DMS114 treated with DMSO at 0.1 percent for 48 hours (cell line): Measurements from ENCODE around the gene GPR39.

Experiments used
- DNase-seq: peaks from one replicate; lab custom pipeline; 2025; ENCODE audit not compliant: unreplicated experiment; lab: John Stamatoyannopoulos, UW

GPR39 gene

DNA sequence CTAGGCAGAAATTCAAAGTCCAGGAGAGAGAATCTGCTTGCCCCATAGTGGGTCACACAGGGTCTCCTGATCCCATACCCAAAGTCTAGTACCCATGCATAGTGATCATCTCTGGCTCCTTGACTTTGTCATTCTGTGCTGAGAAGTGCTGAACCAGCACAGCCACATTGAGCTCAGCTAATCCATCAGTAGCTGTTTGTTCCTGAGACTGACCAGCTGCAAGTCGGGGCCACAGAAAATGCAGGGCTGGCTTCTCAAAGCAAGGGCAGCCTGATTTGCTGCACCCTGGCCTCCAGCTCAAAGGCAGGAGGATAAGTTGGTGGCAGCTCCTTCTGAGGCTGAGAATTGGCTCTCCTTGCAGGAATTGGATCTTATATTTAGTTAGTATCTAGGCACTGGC, 181.2 kb downstream of the GPR39 start:
- DNase-seq = no peak

DNA sequence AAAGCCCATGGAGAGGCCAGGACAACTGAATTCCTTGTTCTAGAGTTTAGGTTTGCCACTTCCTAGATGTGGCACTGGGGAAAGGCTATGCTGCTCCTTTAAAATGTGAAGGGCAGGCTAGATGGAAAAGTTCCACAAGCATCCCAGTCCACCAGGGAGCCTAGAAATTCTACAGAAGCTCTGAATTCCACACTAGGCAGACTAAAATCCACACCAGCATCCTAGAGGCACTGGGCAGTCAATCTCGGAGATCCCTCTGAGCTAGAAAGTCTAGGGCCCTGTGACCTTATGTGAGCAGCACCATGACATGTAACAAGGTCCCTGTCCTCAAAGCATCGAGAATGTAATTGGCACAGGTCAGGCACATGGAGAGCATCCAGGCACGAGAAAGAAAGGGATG, 181.9 kb downstream of the GPR39 start:
- no peak for DNase-seq

DNA sequence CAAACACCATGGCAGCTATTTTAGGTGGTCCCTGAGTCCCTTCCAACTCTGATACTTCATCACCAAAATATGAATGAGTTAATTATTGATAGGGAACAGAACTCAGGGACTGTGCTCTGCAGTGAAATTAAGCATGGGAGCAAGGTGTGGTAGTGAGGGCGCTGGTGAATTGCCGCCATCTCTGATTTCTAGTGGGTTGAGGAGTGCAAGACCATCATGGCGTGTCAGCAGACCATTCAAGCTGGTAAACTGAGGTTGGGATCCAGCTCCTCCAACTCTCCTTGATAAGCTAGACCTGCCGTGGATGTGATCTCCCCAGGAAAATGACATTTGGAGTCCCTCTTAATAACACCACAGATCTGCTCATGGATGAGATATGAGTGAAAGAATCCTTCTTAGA, 183.0 kb downstream of the GPR39 start:
- no peak for DNase-seq

DNA sequence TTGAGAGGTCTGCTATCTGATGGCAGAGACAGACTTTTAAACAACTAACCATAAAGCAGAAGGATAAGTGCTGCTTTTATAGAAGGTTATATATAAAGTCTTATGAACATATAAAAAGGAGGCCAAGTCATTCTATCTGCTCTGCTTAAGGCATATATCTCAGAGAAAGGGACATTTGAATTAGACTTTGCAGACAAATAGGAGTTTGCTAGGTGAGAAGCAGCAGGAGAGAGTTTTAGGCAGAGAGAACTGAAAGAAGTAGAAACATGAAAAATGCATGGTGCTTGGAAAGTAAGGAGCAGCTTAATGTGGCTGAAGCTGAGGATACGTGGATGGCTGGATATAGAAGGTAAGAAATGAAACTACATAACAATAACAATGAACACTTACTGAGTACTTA, 188.0 kb downstream of the GPR39 start:
- no peak for DNase-seq

DNA sequence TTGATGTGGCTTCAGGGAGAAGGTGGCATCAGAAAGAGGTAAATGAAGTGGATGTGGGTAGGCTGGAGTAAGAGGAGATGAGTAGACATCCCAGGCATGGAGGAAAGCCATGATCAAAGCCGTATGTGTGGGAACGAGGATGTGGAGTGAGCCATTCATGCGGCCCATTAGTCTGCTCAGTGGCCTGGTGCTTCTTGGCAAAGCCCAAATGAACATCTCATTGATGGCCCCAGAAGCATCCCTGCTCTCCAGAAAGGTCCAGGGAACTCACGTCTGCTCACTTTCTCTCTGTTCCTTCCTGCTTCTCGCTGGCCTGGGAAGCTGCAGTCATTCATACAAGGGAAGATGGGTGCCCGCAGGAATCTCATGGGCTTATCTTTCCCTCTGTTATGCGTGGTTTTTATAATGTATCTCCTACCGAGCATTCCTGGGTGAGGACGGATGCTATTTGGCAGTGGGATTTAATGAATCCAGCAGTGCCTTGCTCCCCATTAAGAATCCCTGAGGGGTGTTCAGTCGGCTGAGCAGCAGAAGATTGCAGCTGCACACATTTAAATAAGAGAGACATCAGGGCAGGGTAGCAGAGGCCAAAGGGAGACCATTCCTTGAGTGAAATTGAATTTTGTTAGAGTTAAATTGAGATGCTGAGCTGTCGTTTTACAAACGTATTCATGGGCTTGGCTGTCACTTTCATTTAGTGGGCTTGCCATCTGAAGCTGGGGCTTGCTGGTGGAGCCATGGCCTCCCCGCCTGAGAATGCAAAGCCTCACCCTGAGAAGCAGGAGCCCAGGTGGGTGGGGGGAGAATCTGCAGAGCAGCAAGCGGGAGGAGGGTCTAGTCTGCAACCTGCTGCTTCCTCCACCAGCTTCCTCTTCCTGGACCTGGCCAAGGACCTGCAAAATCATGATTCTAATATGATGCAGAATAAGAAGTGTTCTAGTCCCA, 188.9 kb downstream of the GPR39 start:
- DNase-seq = no peak

DNA sequence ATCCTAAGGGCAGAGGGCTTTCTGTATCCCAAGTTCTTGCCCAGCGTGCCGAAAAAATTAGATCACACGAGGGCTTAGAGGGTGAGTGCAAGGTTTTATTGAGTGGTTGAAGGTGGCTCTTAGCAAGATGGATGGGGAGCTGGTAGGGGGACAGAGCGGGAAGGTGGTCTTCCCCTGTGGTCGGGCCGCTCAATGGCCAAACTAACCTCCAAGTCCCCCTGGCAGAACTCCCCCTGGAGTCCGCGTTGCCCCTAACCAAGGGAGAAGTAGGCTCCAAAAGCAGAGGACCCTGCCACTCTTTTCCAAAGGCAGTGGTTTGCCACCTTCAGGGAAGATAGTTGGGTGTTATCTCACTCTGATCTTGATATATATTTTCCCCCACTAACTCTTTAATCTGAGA, 190.0 kb downstream of the GPR39 start:
- DNase-seq = no peak

DNA sequence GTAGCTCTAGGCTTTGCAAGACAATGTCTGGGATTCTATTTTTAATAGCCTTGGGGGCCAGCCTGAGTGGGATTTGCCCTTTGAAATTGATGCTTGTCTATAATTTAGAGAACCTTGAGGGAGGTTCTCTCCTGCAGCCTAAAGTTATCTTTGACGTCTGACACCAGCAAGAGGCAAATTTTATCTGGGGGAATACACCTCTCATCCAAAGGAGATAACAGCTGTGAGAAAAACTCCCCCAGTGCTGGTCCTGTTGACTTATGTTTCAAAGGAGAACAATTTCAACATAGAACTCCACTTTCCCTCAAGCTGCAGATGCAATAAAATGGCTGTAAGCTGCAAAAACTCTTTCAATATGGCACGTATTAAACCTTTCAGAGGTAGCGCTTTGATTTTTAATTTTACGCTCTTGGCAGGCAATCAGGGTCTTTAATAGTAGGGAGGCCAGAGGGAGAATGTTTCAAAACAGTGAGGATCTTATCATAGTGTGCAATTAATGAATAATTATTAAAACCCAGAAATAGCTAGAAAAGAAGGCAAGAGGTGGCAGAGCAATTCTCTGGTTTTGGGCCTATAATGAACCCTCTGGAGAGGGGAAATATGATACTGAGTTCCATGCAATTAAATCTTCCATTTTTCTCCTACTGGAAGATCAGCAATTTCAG, 191.0 kb downstream of the GPR39 start:
- no peak for DNase-seq

DNA sequence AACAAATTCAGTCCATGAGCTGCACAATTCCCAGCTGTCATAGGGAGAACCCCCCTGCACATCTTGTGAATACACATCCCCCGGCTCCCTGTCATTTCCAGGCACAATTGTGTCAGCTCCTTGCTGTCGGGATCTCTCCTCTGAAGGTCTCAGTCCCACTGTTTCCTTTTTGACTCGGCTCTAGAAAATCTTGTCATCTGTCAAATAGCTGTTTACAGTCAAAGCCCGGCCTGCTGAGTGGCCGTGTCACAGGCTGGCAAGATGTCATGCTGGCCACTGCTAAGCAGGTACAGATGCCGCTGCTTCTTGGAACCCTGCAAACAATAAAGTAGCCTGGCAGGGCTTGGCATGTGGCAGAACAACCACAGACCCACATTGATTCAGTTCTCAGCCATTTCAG, 191.7 kb downstream of the GPR39 start:
- no peak for DNase-seq

DNA sequence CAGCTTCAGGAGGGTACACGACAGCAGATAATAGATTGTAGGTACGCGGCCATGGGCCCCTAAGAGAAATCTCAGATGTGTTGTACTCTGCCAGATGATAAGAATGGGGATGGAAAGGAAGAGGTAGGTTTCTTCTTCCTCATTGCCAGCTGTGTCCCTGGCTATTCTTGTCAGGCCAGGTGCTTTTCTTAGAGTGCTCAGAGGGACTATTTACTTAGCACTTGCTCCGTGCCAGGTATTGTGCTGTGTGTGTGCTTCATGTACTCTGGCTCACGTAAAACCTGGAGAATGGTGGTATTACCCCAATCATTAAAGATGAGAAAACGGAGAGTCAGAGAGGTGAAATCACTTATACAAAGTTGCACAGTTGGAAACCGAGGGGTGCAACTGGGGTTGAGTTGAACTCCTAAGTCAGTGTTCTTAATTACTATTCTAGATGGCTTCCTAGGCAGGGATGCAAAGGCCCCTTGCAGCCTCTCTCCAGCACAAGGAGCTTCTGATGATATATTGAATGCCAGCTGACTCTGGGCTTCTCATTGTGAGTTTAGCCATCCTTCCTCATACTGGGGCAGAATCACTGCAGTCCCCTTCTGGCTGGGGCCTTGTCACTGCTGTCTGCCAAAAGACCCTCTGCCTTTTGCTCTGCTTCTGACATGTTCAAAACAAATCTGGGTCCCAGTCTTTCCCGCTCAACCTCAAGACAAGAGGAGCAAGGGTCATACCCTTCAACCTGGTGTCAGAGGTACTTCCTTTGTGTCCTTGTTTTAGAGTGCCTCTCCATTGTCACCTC, 192.7 kb downstream of the GPR39 start:
- no peak for DNase-seq

DNA sequence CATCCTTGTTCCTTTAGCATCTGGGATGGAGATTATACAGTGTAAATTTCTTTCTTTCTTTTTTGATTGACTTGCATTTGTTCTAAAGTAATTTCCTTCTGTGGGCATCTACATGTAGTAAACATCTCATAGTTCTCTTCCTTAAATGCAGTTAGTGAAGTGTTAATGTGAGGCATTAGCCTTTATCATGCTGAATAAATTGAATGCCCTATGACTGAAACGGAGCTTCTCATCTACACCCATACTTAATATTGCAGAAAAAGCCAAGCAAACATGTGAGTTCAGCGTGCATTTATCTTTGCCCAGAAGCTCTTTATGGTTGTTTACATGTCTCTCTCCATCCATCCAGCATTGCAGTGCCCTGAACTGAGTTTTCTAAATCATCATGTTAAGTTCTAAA, 195.1 kb downstream of the GPR39 start:
- no peak for DNase-seq

DNA sequence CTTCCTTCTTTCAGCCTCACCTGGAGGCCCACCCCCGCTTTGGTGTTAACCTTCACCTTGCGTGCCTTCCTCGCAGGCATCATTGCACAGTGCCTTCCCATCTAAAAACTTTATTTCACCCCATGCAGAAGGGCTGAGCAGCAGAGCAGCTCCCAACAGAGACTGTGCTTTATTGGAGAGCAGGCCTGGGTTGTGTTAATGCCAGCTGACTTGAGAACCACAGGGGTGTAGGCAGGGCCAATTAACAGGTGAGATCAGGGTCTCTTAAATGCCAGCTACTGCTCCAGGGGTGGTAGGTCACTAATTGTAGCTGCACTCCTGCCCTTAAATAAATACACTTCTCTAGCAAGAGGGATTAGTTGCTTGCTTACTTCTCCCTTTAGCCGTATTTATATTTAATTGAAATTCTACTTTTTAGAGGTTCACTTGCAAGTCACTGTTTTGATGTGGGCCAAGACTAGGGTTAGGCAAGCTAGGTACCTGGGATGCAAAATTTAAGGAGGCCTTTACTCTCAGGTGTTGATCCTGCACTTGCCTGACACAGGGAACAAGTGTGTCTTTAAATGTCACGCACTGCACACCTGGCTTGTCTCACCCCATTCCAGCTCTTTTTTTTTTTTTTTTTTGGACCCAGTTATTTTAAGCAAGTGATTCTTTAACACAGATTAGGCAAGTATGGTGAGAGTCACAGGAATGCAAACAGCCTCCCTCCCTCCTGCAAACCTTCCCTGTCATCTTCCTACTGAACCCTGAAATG, 198.9 kb downstream of the GPR39 start:
- no peak for DNase-seq

DNA sequence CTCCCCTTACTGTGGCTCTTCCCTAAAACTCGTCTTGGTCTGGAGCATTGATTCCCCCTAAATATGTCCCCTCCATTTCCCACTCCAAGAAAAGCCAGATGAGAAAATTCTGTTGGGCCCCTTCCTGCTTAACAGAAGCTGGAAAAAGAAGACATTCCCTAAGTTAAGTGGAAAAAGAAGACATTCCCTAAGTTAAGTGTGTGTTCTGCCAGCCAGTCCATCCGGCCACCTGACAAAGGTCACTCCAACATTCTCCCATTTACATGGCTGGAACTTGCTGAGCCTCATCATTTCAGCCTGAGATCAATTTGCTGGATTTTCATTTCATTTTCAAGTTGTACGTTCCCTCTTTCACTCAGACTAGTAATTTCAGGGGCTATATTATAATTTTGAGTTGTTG, 201.4 kb downstream of the GPR39 start:
- DNase-seq = no peak

DNA sequence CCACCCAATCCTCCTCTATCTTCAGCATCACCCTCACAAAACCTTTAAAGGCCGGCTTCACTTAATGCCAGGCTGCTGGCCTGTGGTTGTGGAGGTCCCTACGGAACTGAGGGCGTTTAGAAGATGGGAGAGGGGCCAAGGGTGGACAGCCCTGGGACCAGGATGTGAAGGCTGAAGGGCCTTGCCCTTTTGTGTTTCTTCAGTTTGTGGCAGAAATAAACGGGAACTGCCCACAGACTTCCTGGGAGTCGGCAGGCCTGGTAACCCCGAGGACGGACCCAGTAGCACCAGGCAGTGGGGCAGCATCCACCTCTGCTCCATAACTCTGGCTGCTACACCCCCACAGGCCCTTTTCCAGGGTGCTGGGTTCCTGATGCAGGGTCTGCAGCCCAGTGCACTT, 202.1 kb downstream of the GPR39 start:
- DNase-seq = no peak

DNA sequence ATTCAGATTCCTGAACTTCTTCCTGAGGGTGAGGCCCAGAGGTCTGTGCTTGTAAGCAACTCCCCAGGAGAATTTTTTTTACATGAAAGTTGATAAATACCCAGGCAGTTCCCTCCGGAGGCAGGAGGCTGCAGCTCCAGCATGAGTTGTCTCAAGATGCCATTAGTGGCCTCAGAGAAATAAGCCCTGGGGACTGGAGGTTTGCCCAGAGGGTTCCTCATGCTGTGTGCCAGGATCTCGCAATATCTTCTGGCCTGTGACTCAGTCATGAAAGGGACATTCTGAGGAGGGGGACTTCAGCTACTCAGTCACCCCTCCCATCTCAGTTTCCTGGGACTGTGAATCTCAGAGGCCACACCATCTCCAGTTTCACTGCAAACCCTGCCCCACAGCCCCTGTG, 203.5 kb downstream of the GPR39 start:
- DNase-seq = no peak

DNA sequence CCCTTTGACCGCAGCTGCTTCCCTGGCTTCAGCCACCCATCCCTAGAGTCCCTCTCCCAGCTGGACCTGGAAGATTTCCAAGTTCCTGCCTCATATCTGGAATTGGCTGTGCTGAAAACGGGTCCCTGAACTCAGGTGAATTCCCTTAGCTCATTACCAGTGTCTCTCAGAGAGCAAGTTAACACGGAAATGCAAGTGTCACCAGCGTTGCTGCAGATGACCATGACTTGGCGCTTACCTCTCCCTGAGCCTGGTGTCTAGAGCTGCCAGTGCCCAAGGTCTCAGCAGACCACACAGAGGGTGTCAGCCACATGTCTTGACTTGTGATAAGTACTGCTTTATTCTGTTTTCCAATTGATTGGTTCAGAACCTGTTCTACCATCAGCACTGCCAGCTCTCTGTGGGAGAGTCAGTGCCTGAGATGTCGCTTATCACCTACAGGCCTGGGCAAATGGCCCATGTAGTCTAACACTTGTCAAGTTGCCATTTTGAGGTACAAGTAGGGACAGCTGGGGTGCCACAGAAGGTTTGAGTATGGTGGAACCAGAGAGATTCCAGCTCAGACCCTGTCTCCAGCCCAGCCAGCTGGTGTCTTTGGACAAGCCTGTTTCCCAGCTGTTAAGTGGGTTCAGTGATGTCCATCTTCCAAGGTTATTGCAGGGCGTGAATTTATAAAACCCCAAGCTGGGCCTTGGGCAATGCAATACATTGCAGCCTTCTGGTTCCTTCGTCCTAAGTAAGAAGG, 204.7 kb downstream of the GPR39 start:
- no peak for DNase-seq

DNA sequence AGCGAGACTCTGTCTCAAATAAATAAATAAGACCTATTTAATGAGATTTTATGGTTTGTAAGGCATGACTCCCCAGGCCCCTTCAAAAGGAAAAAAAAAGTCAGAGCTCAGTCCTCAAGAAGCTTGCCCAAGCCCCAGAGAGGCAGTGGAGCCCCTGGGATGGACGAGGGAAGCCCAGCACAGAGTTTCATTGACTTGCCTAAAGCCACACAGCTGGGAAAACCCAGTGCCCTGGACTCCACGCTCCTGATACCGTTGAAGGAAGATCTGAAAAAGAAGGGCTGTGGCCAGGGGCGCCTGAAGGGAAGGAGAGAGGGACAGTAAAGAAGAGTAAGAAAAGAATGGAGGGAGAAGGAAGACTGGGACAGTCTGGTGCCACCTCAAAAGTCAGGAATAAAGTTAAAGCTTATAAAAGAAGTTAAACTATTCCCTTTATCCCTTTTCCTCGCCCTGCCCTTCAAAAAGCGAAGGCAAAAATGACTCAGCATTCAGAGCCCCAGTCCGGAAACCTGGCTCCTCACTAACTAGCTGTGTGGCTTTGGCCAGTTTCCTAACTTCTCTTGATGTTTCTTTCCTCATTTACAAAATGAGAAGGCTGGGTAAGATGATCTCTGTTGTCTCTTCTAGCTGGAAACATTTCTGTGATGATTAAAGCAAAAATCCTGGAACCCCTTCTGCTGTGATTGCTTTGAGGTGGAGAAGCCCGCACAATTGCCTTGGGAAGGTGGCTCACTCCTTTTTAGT, 206.7 kb downstream of the GPR39 start:
- no peak for DNase-seq

DNA sequence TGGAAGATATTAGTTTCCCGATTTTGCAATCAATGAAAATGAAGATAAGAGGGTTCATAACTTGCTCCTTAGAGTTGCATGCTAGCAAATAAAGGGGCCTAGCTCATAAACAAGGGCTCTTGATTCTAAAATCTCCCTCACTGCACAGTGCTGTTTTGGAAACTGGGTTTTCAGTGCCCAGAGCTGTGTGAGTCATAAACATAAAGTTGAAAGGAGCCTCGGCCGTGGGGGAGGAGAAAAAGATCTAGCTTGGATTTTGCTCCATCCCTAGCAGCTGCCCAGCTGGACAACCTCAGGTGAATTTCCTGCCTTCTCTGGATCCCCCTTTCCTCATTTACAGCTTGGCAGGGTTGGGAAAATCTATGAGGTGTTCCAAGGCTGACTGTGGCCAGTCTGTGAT, 210.9 kb downstream of the GPR39 start:
- no peak for DNase-seq

DNA sequence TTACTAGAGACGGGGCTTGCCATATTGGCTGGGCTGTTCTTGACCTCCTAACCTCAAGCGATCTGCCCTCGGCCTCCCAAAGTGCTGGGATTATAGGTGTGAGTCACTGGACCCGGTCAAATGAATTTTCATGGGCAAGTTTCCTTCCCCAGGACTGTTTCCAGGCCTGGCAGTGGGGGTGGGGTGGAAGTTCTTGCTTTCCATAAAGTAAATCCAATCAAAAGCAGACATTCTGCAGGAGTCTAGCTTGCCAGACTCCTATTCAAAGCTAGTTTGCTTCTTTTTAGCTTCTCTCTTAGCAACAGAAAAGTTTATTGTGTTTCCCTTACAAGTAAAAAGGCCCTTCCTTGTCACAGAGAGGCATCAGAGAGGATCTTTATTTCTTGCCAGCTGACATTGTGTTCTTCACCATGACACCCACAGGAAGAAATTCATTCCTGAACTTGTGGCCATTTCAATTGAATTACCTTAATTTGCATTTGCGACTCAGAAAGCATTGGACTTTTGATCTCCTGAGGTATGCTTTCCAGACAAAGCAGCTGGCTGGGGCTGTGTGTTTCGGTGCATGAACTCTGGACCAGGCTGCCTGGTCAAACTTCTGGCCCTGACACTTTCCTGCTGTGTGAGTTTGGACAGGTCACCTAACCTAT, 215.5 kb downstream of the GPR39 start:
- DNase-seq = no peak

DNA sequence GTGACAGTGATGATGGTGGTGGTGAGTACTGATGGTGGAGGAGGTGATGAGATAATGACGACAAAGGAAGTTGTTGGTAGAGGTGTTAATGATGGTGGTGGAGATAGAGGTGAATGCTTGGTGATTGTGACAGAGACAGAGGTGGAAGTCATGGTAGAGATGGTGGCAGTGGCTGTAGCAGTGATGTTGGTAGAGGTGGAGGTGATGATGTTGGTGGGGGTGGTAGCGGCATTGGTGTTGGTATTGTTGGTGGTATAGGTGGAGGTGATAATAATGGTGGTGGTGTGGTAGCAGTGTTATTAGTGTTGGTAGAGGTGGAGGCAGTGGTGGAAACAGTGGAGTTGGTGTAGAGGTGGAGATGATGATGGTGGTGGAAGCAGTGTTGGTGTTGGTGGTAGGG, 217.0 kb downstream of the GPR39 start:
- DNase-seq = no peak
